Fibroblast of the aortic adventitia (primary cell): Measurements from ENCODE around the gene SPOPL. TPM values are rescaled to one million over a fixed set of nuclear protein-coding genes. Genes with fewer than 3 reads are reported as not detected.

Experiments used
- DNase-seq: peaks from one replicate; pipeline ENCODE4 v3.0.0-alpha.2; 2010; ENCODE audit warnings: low read depth
- H3K4me3 ChIP-seq: 2 replicates; pipeline ENCODE4 v1.5.1; 2011; ENCODE audit warnings: low read depth, mild to moderate bottlenecking, control low read depth, low read length, moderate library complexity
- CTCF ChIP-seq: IDR thresholded peaks from 2 replicates; pipeline ENCODE4 v1.5.1; 2011; ENCODE audit warnings: mild to moderate bottlenecking, low read length, control low read depth, inconsistent platforms; ENCODE audit not compliant: insufficient read depth
- total RNA-seq: library from RNA; depleted of rRNA; stranded (reverse); fragments of >200 nt; gene quantifications from 2 replicates; pipeline ENCODE4 v1.2.3, GENCODE V29; 2012; ENCODE audit warnings: low replicate concordance

The SPOPL gene
- total RNA-seq, 1 donor = 18.4 TPM

GRCh38 chr2:138564586-138565229, 63.1 kb downstream of the SPOPL start:
- DNase-seq = no peak
- no peak overlapping the region for H3K4me3 ChIP-seq
- TF ChIP-seq CTCF = no peak

GRCh38 chr2:138565230-138565598, 63.6 kb downstream of the SPOPL start:
- TF ChIP-seq CTCF = no peak
- no peak for DNase-seq
- no peak overlapping the region for H3K4me3 ChIP-seq

- DNase-seq = peak; percentile 12
- TF ChIP-seq CTCF = no peak
- no peak overlapping the region for H3K4me3 ChIP-seq
These were observed 70.7 kb downstream of the SPOPL start for GRCh38 chr2:138572318-138572717.

- TF ChIP-seq CTCF = no peak
- H3K4me3 ChIP-seq = no peak overlapping the region
- no peak for DNase-seq
These were observed 75.5 kb downstream of the SPOPL start for GRCh38 chr2:138577066-138577465.

GRCh38 chr2:138579556-138579955, 78.0 kb downstream of the SPOPL start:
- H3K4me3 ChIP-seq = no peak overlapping the region
- TF ChIP-seq CTCF = no peak
- DNase-seq = no peak

GRCh38 chr2:138581909-138582308, 80.3 kb downstream of the SPOPL start:
- no peak for TF ChIP-seq CTCF
- H3K4me3 ChIP-seq = no peak overlapping the region
- DNase-seq = no peak

- no peak for DNase-seq
- H3K4me3 ChIP-seq = no peak overlapping the region
- TF ChIP-seq CTCF = no peak
These were observed 88.1 kb downstream of the SPOPL start for GRCh38 chr2:138589663-138590062.
